HUES64 (cell line): ENCODE measurements around the gene SLC35B3.

Experiments used
- H3K27ac ChIP-seq: 2 replicates; pipeline ENCODE4 v1.7.0; 2013; ENCODE audit warnings: low read depth, low read length, inconsistent platforms
- H3K27me3 ChIP-seq: 2 replicates; pipeline ENCODE4 v1.6.1; 2013; ENCODE audit warnings: mild to moderate bottlenecking, low read length; ENCODE audit not compliant: insufficient read depth
- H3K36me3 ChIP-seq: 2 replicates; pipeline ENCODE4 v1.6.1; 2013; ENCODE audit warnings: mild to moderate bottlenecking, low read length; ENCODE audit not compliant: insufficient read depth
- H3K4me1 ChIP-seq: 2 replicates; pipeline ENCODE4 v1.6.1; 2013; ENCODE audit warnings: mild to moderate bottlenecking, low read length, moderate library complexity; ENCODE audit not compliant: insufficient read depth
- H3K4me3 ChIP-seq: 2 replicates; pipeline ENCODE4 v1.5.1; 2013; ENCODE audit warnings: mild to moderate bottlenecking, low read length, moderate library complexity
- H3K9ac ChIP-seq: 2 replicates; pipeline ENCODE4 v1.6.1; 2013; ENCODE audit warnings: mild to moderate bottlenecking, low read depth, low read length
- H3K9me3 ChIP-seq: 2 replicates; pipeline ENCODE4 v1.6.1; 2013; ENCODE audit warnings: low read depth, low read length; ENCODE audit not compliant: insufficient read depth
- WGBS: fragments of 150-250, 120-280 bp; methylation state at CpG from one replicate; pipeline ENCODE4 v1.1.7; 2013; ENCODE audit warnings: missing lambda C conversion rate; 5-methylcytosine and 5-hydroxymethylcytosine counted together

Gene SLC35B3

DNA sequence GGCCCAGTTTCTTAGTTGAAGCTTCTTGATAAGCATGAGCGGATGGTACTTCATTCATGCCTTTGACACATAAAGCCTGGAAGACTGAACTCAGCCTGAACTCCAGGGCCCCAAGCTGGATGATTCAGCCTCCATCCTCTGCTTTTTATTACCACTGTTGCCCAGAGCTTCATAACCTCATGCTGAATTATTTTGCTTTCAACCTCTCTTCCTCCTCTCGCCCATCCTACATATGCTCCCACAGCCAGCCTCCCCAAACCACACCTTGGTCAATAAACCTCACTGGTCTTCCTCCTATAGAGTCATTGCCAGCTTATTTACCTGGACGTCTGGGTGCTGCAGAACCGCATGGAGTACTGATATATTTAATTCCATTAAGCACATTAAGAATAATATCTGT lies 59.4 kb downstream of the SLC35B3 start:
- no peak overlapping the region for H3K9ac ChIP-seq
- 81% methylated on average over 3 of the region's 4 CpGs for WGBS
- H3K4me3 ChIP-seq, result no peak overlapping the region
- no peaks in the 10 kb centered on the region for H3K36me3 ChIP-seq
- peaks cover 6% of the 10 kb centered on the region; the same call in 1 of the 2 replicates for H3K4me1 ChIP-seq
- no peak overlapping the region for H3K27ac ChIP-seq
- H3K9me3 ChIP-seq, result no peaks in the 10 kb centered on the region
- no peaks in the 10 kb centered on the region for H3K27me3 ChIP-seq
